IPS DF 4.7 (cell line): ENCODE results near the gene NDC1.
"Not testable (repeated sequence)": the region's sequence is repeated elsewhere in the genome, so short reads cannot be mapped to it uniquely, and the experiment has no call there.

ENCODE experiments used
- DNase-seq: peaks from one replicate; pipeline ENCODE4 v3.0.0-alpha.2; 2013; ENCODE audit warnings: low spot score; ENCODE audit errors: extremely low read depth

NDC1 gene

GRCh38 chr1:53837924-53838653 lies at the start of gene NDC1:
Gene NDC1, minus strand, starts transcription at chr1:53838296. Its CDS starts 35 bp downstream, at chr1:53838261.
- DNase-seq: peak; percentile 87

- DNase-seq: not testable (repeated sequence)
Measured at GRCh38 chr1:53883600-53883999, 45.5 kb upstream of the NDC1 start.

- DNase-seq: not testable (repeated sequence)
Measured at GRCh38 chr1:53881853-53882252, 43.8 kb upstream of the NDC1 start.

- DNase-seq: no peak
Measured at GRCh38 chr1:53878492-53879105, 40.5 kb upstream of the NDC1 start.

GRCh38 chr1:53875150-53875549 lies 37.1 kb upstream of the NDC1 start:
- DNase-seq: not testable (repeated sequence)

GRCh38 chr1:53871773-53872484 lies 33.8 kb upstream of the NDC1 start:
- no peak for DNase-seq

GRCh38 chr1:53871221-53871620 lies 33.1 kb upstream of the NDC1 start:
- no peak for DNase-seq

- no peak for DNase-seq
Measured at GRCh38 chr1:53869454-53870117, 31.5 kb upstream of the NDC1 start.

- DNase-seq: no peak
Measured at GRCh38 chr1:53868565-53868964, 30.5 kb upstream of the NDC1 start.

GRCh38 chr1:53862507-53862906 lies 24.4 kb upstream of the NDC1 start:
- DNase-seq: no peak

GRCh38 chr1:53860967-53861411 lies 22.9 kb upstream of the NDC1 start:
- DNase-seq: peak; percentile 41

GRCh38 chr1:53851571-53852285 lies 13.6 kb upstream of the NDC1 start:
- DNase-seq: no peak

GRCh38 chr1:53850082-53850673 lies 12.1 kb upstream of the NDC1 start:
- DNase-seq: no peak

GRCh38 chr1:53847980-53848379 lies 9.9 kb upstream of the NDC1 start:
- DNase-seq: no peak

GRCh38 chr1:53842347-53842746 lies 4.3 kb upstream of the NDC1 start:
- DNase-seq: no peak

GRCh38 chr1:53838654-53838974 lies 518 bp upstream of the NDC1 start:
- DNase-seq: no peak

GRCh38 chr1:53837646-53837923 lies 511 bp downstream of the NDC1 start:
- no peak for DNase-seq

- no peak for DNase-seq
Measured at GRCh38 chr1:53835491-53835890, 2.6 kb downstream of the NDC1 start.

- no peak for DNase-seq
Measured at GRCh38 chr1:53834776-53835175, 3.3 kb downstream of the NDC1 start.

- no peak for DNase-seq
Measured at GRCh38 chr1:53833393-53833792, 4.7 kb downstream of the NDC1 start.

- no peak for DNase-seq
Measured at GRCh38 chr1:53826367-53826766, 11.7 kb downstream of the NDC1 start.
